DMS153 (cell line): ENCODE measurements around the gene TMUB1.
A peak's percentile ranks its signal among the peaks of the same experiment; 100 is the strongest.

ENCODE experiments used
- DNase-seq: peaks from one replicate; lab custom pipeline; 2025; lab: John Stamatoyannopoulos, UW

TMUB1 gene

DNA sequence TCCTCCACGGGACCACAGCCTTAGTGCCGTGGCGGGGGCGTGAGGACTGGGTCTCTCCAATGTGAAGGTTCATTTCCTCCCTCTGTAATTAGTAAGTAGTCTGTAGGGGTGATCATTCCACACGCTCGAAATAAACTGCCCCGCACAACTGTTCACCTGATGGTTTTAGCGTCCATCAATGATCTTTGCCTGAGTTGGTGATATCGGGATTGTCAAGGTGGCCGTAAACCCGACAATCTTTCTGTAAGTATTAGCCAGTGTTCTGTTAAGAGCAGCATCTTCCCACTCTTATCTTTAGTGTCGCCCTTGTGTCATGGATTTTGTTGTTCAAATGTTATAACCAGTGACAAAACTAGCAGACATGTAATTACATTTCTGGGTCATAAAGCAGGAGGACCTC is 20.7 kb upstream of the TMUB1 start:
- no peak for DNase-seq

DNA sequence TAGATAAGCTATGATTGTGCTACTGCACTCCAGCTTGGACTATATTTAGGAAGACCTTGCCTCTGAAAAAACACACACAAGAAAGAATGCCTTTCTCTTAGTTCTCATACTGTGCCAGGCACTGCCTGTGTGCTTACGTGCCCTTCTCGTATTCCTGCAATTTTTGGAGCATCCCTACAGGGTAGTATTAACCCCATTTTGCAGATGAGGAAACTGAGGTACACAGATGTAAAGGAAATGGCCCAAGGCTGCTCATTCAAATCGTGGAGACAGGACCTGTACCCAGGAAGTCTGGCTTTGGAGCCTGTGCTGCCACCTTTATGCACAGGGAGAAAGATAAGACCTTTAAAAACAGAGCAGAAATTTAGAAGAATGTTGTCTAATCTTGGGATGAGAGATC is 19.7 kb upstream of the TMUB1 start:
- DNase-seq, result no peak

- DNase-seq, result no peak
Observed at GRCh38 chr7:151101621-151102396, 18.5 kb upstream of the TMUB1 start.

- DNase-seq, result no peak
Observed at GRCh38 chr7:151100921-151101320, 17.6 kb upstream of the TMUB1 start.

GRCh38 chr7:151099486-151100211 is 16.4 kb upstream of the TMUB1 start:
- no peak for DNase-seq

- DNase-seq, result no peak
Observed at GRCh38 chr7:151095828-151096475, 12.7 kb upstream of the TMUB1 start.

DNA sequence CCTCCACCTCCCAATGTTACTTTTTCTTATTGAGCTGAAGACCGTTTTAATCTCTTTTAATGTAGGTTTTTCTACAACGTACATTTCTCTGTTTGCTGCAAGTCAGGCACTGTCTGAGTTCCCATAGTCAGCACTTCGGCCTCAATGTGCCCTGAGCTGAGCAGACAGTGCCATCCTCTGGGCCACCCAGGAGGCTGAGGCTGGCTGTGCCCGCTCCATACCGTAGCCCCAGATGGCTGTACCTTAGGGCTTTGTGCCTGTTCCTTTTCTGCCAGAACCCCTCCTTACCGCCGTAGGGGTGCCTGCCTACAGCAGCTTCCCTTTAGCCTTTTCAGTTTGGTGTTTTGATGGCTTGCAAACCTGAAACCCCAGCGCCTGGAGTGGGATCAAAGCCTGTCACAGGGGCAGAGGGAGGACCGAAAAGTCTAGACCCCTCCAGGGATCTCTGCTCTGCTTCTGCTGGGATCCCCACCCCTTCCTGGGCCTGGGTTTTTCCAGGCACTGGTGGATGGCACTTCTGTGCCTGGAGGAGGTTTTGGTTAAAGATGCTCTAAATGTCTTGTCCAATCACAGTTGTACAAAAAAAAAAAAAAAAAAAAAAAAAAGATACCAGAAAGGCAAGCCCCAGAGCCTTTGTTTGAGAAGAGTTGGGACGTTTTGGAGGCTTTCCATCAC is 12.0 kb upstream of the TMUB1 start:
- no peak for DNase-seq

- no peak for DNase-seq
Observed at GRCh38 chr7:151094675-151095074, 11.4 kb upstream of the TMUB1 start.

DNA sequence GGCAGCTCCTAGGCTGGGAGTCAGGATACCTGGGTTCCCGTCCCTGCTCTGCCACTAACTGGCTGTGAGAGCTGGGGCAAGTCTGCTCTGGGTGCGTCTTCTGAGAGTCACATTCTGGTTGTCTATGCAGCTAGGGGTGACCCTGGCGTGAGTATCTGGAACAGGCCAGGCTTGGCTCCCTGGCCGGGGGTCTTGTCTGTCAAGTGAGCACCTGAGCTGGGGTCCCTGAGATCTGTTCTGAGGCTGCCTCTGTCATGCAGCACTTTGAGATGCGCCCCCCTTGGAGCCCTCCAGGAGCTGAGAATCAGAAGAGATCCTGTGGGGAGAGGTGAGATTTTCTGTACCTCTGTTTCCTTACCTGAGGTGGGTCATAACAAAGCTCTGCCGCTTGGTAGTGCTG is 10.5 kb upstream of the TMUB1 start:
- no peak for DNase-seq

GRCh38 chr7:151091988-151092387 is 8.7 kb upstream of the TMUB1 start:
- DNase-seq, result no peak

- DNase-seq, result no peak
Observed at GRCh38 chr7:151091431-151091830, 8.1 kb upstream of the TMUB1 start.

GRCh38 chr7:151091003-151091402 is 7.7 kb upstream of the TMUB1 start:
- DNase-seq, result no peak

DNA sequence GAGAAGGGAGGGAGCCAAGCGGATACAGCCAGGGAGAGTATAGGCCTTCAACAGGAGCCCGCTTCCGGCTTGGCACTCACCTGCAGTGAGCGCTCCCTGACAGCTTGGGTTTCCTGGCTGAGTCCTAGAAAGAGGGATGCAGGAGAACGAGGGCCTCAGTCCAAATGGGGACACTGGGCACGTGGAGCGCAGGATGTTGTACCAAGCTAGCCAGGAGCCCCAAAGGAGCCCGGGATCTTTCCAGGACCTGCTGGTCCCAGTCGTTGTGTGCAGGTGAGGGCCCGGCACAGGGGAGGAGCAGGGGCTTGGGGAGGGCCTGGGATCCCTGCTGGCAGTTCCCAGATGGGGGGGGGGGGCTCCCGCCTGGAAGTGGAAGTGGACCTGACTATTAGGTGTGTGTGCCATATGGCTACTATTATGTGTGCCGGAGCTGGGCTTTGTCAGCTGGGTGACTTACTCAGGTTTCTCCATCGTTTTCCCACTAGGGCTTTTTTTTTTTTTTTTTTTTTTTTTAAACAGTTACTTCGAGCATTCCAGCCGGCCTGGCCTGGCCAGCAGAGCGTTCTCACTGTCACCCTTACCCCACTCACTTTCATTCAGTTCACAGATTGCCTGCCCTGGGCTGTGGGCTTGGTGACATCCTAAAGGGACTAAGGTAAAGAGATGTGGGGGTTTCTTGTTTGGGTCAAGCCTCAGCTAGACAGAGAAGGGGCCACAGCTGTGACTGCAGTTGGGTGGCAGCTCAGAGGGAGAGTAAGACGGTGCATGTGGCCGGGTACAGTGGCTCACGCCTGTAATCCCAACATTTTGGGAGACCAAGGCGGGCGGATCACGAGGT is 6.8 kb upstream of the TMUB1 start:
- DNase-seq, result no peak

- DNase-seq, result no peak
Observed at GRCh38 chr7:151088856-151089699, 5.8 kb upstream of the TMUB1 start.

GRCh38 chr7:151088019-151088855 is 4.9 kb upstream of the TMUB1 start:
- no peak for DNase-seq

- no peak for DNase-seq
Observed at GRCh38 chr7:151087245-151088018, 4.1 kb upstream of the TMUB1 start.

- DNase-seq, result no peak
Observed at GRCh38 chr7:151086802-151087244, 3.5 kb upstream of the TMUB1 start.

GRCh38 chr7:151085691-151086620 is 2.7 kb upstream of the TMUB1 start, which contains the start of gene AGAP3:
AGAP3 (plus strand) TSS chr7:151086475; CDS start chr7:151086742, 267 bp downstream.
- DNase-seq, result peak; percentile 73
